GM18505 (cell line): ENCODE data around the gene FIG4.
"Not testable (repeated sequence)": the region's sequence is repeated elsewhere in the genome, so short reads cannot be mapped to it uniquely, and the experiment has no call there.

ENCODE experiments used
- ATAC-seq: cut with Tn5 transposase; IDR thresholded peaks from one replicate; pipeline ENCODE4 v1.9.1; 2021; ENCODE audit not compliant: unreplicated experiment
- POLR2A ChIP-seq: IDR thresholded peaks from 4 replicates; pipeline ENCODE4 v1.6.1; 2011; ENCODE audit warnings: borderline replicate concordance; ENCODE audit not compliant: insufficient read depth, insufficient read length; ENCODE audit errors: extremely low read depth

The FIG4 gene

DNA sequence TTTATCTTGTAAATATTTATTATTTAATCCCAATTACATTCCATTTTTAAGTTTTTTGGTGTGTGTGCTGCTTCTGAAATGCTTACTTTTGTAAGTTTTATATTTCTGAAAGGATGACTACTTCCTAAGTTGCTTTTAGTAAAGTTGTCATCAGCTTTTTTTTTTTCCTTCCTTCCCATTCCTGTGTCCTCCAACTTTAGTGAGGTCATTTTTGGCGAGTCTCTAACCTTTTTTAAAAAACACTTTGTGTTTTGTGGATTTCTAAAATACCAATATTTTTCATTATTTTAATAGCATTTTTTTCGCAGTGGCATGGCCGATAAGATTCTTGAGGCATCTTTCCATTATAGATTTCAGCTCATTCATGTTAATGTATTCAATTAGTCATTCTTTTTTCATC is 30.9 kb downstream of the FIG4 start:
- TF ChIP-seq POLR2A: no peak
- ATAC-seq: no peak

DNA sequence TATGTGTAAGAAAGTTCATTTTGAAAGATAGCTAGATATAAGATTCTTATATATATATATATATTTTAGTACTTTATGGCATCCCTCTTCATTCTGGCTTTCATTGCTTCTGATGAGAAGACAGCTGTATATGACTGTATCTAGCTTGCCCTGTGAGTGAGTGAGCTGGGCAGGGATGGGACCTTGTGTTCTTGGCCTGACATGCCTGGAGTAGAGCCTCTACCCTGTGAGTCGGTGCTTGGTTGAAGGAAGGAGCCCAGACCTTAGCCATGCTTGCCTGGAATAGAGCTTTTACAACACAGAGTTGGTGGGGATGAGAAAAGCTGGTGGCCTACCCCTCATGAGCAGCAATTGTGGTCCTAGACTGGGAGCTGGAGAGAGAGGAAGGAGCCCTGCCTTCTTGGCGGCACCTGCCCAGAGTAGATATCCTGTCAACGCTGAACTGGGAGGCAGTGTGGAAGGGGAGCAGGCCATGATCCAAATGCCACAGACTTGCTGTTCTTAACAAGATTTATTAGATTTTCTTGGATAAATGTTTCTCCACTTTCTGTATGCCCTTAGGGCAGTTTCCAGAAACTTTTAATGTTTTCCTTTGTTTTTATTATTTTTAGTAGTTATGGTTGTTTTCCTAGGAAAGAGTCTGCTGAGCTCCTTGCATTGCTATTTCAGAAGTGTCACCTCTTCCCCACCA is 31.6 kb downstream of the FIG4 start:
- no peak for TF ChIP-seq POLR2A

DNA sequence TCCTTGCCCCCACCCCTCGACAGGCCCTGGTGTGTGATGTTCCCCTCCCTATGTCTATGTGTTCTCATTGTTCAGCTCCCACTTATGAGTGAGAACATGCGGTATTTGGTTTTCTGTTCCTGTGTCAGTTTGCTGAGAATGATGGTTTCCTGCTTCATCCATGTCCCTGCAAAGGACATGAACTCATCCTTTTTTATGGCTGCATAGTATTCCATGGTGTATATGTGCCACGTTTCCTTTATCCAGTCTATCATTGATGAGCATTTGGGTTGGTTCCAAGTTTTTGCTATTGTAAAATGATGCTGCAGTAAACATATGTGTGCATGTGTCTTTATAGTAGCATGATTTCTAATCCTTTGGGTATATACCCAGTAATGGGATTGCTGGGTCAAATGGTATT is 34.2 kb downstream of the FIG4 start:
- ATAC-seq: not testable (repeated sequence)

More for the DNA sequence above, 31.6 kb downstream of the FIG4 start:
- ATAC-seq: no peak

DNA sequence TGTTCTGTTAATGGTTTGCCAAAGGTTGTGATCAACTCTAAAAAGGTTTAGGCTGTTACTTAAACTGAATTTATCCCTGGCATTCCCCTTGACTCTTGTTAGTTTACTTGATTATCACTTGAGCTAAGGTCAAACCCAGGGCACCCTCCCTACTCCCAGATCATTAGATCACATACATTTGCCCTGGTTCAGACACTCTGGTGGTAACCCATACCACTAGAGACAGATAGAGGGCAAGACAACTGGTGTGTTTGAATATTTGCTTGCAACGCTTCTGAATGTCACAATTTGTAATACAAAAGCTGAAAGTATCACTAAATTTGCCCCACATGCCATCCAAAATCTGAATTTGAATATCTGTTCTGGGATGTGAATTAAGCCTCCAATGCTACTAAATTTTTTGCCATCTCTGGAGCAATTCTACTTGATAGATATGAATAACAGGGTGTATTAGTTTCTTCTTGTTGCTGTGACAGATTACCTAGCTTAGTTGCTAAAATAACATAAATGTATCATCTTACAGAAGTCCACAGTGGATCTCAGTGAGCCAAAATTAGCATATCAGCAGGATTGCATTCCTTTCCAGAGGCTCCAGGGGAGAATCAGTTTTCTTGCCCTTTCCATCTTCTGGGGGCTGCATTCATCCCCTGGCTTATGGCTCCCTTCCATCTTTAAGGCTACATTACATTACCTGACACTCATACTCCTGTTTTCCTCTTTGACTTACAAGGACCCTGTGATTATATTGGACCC is 45.4 kb downstream of the FIG4 start:
- TF ChIP-seq POLR2A: no peak

DNA sequence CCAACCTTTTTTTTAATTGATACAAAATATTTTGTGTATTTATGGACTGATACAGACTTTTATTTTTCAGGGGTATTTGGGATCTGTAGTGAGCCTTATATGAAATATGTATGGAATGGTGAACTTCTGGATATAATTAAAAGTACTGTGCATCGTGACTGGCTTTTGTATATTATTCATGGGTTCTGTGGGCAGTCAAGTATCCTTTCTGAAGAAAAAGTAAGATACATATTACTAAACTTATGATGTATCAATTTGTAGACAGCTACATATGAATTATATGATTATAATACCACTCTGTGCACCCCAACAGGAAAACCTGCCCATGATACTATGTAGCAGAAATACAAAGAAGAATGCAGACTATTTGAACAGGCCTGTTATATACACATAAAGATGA is 47.2 kb downstream of the FIG4 start:
- ATAC-seq: no peak
- TF ChIP-seq POLR2A: no peak

More for the DNA sequence above, 45.4 kb downstream of the FIG4 start:
- ATAC-seq: no peak

DNA sequence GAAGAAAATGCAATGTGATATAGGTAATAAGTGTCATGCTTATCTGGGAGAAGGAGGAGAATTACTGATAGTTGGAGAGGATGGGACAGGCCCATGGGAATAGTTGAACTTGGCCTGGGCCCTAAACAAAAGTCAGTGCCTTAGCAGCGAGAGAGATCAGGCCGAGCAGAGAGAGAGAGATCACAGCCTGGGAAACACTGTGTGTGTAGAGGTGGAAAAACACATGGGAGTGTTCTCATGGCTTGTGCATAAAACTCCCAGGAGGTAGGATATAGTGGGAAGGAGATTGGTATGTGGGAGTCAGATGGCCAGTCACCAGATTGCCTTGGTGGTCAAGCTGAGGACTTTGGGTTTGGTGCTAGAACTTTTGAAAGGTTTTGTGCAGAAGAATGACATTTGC is 47.6 kb downstream of the FIG4 start:
- no peak for ATAC-seq
- TF ChIP-seq POLR2A: no peak

DNA sequence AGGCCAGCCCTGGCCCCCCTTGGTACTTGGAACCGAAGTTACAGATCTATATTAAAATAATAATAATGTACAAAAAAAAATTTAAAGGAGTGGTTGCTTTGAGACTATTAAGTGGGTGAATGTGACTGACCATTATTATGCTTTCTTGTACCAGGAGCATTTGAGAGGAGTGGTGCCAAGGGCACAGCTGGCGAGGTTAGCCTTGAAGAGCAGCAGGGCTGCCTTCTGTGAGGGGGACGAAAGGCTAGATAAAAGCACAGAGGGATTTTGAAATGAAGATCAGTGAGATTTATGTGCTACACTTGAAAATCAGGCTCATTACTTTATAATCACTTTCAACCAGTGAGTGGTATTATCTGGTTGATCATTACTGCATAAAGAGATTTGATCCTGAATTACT is 48.6 kb downstream of the FIG4 start:
- TF ChIP-seq POLR2A: no peak
- ATAC-seq: no peak

DNA sequence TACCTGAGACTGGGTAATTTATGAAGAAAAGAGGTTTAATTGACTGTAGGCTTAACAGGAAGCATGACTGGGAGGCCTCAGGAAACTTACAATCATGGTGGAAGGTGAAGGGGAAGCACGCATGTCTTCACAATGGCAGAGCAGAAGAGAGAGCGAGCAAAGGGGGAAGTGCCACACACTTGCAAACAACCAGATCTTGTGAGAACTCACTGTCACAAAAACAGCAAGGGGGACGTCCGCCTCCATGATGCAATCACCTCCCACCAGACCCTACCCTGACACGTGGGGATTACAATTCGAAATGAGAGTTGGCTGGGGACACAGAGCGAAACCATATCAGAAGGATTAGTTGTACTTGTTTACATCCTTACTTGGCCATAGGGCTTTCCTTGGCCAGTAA is 49.7 kb downstream of the FIG4 start:
- ATAC-seq: no peak
- TF ChIP-seq POLR2A: no peak

DNA sequence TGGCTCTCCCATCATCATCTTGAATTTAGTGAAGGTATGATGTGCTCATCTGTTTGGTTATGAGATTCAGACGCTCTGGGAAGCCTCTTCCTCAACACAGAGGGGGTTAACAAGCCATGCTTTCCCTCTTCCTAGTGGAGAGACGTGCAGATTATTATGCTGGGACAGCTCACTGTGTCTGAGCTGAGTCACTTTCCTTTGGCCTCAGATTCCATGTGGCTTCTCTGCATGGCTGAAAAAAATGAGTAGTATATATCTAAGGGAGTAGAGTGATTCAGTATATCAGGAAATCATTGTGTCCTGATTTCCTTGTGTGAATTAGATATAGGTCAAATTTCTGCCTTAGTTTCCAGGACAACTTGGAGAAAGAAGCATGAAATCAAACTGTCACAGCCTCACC is 52.6 kb downstream of the FIG4 start:
- TF ChIP-seq POLR2A: no peak
- ATAC-seq: no peak

DNA sequence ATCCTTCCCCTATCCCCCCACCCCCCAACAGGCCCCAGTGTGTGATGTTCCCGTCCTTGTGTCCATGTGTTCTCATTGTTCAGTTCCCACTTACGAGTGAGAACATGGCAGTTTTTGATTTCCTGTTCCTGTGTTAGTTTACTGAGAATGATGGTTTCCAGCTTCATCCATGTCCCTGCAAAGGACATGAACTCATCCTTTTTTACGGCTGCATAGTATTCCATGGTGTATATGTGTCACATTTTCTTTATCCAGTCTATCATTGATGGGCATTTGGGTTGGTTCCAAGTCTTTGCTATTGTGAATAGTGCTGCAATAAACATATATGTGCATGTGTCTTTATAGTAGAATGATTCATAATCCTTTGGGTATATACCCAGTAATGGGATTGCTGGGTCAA is 53.7 kb downstream of the FIG4 start:
- not testable (repeated sequence) for ATAC-seq

DNA sequence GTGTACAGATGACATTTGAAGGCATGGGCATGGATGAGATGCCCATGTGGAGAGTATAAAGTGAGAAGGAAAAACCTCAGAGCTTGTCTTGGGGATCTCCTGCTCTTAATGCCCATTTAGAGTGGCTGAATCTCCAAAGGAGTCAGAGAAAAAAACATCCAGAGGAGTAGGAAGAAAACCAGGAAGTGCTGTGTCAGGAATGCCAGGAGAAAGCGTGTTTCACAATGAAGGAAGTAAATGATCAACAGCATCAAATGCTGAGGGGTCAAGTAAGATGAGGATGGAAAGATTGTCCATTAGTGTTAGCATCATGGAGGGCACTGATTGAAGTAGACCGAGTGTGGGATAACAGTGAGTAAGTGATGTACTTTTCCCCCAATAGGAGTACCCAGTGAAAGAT is 56.1 kb downstream of the FIG4 start:
- no peak for TF ChIP-seq POLR2A
- ATAC-seq: no peak

DNA sequence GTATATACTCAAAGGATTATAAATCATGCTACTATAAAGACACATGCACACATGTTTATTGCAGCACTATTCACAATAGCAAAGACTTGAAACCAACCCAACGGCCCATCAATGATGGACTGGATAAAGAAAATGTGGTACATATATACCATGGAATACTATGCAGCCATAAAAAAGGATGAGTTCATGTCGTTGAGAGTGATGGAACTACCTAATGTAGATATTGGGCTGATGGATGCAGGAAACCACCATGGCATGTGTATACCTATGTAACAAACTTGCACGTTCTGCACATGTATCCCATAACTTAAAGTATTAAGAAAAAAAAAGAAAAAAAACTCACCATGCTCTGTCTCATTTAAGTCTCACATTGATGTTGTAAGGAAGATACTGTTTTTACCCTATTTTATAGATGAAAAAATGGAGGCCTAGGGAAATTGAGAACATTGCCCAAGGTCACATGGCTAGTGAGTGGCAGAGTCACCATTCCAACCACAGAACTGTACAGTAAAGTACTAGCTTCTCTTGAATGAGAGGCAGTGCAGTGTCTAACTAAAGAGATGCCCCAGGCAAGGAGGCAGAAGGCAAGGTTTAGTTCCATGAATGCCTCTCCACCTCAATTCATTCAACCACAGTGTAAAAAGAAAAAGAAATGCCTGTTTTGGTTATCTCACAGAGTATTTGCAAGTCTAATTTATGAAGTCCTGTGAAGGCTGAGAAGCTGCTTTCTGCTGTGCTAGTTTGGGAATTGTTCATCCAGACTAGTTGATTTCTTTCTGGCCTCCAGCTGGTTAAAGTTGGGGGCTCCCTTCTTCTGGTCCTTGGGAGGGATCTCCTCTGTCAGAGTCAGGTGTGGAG is 68.2 kb downstream of the FIG4 start:
- no peak for TF ChIP-seq POLR2A
- ATAC-seq: no peak

DNA sequence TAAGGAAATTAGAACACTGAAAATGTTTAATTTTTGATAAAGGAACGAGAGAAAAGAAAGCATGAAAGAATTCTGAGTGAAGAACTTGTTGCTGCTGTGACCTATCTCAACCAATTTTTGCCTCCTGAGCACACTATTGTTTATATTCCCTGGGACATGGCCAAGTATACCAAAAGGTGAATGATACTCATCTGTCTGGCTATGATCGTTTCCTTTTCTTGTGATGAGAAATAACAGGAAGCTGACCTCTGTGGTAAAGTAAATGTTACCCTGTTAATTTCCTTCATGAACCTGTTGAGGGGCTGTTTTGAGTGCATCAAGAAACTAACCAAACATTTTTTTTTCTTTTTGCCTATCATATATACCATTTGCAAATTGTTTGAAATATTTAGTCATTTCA is 69.1 kb downstream of the FIG4 start:
- no peak for TF ChIP-seq POLR2A
- ATAC-seq: no peak

DNA sequence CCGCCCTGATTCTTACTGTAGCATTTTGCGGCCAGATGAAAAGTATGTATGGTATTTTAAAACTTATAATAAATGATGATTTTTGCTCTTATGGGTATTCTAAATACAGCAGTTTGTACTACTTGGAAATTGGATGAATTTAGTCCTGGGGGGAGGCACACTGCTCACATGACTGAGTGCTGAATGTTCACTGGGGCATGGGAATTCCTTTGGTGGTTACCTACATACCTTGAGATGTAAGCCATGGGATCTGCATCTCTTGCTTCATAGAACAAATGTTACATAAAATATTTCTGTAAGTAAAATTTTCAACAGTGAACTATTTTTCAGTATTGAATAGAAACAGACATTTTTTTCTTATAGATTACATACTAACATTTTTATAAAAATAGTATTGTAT is 71.1 kb downstream of the FIG4 start:
- no peak for ATAC-seq
- no peak for TF ChIP-seq POLR2A
